ENCODE data around the gene GRIN3B.

GRIN3B gene

DNA sequence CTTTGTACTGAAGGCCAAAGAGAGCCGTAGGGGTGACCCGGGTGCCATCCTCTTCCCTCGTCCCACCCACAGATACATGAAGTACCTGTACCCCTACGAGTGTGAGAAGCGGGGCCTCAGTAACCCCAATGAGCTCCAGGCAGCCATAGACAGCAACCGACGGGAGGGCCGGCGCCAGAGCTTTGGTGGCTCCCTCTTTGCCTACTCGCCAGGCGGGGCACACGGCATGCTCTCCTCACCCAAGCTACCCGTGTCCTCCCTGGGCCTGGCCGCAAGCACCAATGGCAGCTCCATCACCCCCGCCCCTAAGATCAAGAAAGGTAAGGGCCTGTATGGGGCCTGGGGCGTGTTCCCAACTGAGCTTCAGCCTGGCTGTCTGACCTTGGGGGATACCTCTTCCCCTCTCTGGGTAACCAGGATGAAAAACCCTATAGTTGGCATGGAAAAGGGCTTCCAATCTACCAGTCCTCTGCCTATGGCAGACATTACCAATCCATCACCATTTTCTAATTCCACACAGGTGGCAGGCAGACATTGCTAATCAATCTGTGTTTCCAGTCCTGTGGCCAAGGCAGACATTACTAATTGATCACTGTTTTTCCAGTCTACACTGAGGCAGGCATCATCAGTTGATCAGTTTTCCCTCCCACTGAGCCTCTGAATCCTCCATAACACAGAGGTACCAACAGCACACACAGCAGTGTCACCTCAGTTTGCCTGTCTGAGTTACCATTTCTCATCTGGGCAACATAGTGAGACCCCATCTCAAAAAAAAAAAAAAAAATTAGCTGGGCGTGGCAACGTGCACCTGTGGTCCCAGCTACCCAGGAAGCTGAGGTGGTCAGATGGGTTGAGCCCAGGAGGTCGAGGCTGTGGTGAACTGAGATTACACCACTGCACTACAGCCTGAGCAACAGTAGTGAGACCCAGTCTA, 35.2 kb upstream of the GRIN3B start:
- no peak for DNase-seq

DNA sequence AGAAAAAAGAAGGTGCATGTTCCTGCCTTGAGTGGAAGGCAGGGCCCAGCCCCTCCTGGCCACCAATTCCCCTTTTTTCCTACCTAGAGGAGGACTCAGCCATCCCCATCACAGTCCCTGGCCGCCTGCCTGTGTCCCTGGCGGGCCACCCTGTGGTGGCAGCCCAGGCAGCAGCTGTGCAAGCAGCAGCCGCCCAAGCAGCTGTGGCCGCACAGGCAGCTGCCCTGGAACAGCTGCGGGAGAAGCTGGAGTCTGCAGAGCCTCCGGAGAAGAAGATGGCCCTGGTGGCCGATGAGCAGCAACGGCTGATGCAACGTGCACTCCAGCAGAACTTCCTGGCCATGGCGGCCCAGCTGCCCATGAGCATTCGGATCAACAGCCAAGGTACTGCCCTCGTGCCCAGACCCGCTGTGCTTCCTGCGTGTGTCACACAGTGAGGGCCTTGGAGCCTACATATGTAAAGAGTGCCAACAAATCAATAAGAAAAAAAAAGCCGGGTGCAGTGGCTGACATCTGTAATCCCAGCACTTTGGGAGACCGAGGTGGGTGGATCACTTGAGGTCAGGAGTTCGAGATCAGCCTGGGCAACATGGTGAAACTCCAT, 33.6 kb upstream of the GRIN3B start:
- no peak for DNase-seq

GRCh38 chr19:970695-971094, 29.5 kb upstream of the GRIN3B start:
- DNase-seq = no peak

- no peak for DNase-seq
These were observed 28.4 kb upstream of the GRIN3B start for GRCh38 chr19:971795-972194.

- no peak for DNase-seq
These were observed 27.9 kb upstream of the GRIN3B start for GRCh38 chr19:972281-972680.

- DNase-seq = no peak
These were observed 26.3 kb upstream of the GRIN3B start for GRCh38 chr19:973726-974563.

- no peak for DNase-seq
These were observed 25.5 kb upstream of the GRIN3B start for GRCh38 chr19:974564-975257.

GRCh38 chr19:976476-976875, 23.7 kb upstream of the GRIN3B start:
- no peak for DNase-seq

DNA sequence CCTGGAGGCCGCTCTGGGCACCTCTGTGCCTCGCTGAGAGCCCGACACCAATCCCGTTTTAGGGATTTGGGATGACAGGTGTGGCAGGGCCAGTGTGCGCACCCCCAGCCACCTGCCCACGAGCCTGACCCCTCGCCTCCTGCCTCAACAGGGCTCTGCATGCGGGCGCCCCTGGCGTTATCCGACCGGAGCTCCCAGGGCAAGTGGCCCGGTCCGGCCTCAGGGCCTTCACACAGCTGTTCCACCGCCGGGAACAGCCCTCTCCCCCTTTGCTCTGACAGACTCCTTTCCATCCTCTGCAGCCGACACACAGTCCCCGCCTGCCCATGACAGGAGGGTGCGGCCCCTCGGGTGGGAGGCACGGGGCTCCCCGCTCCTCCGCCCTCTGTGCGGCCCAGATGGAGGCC, 23.2 kb upstream of the GRIN3B start:
- no peak for DNase-seq

- no peak for DNase-seq
These were observed 20.9 kb upstream of the GRIN3B start for GRCh38 chr19:979318-979741.

DNA sequence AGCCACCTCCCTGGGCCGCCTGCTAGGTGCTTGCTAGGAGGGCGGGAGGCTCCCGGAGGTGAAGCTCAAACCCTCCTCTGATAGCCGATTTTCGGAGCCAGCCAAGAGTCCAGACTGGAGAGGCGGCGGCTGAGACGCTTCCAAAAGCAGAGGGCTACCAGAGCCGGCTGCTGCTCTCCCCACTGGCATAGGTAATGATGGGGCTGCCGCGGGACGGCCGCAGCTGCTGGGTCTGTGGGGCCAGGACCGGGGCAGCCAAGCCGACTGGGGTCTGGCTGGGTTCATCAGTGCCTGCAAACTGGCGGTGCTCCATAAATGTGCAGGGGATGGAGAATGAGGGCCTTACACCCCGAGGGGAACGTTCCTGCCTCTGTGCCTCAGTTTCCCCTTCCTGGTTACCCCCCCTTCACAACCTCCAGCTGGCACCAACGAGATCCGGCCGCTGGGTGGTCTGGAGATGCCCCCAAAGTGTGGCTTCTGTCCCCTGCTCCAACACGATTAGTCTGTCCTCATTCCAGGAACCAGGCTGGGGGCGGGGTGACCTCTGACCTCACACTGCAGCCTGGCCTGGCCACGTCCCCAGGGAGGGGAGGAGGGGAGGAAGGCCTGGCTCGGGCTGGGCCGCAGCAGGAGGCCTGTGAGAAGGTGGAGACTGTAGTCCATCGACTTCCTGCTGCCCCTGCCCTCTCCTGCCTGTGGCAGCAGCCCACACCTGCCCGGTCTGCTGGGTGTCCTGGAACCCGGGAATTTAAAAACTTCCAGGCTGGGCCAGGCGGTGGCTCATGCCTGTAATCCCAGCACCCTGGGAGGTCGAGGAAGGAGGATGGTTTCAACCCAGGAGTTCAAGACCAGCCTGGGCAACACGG, 19.9 kb upstream of the GRIN3B start:
- no peak for DNase-seq

DNA sequence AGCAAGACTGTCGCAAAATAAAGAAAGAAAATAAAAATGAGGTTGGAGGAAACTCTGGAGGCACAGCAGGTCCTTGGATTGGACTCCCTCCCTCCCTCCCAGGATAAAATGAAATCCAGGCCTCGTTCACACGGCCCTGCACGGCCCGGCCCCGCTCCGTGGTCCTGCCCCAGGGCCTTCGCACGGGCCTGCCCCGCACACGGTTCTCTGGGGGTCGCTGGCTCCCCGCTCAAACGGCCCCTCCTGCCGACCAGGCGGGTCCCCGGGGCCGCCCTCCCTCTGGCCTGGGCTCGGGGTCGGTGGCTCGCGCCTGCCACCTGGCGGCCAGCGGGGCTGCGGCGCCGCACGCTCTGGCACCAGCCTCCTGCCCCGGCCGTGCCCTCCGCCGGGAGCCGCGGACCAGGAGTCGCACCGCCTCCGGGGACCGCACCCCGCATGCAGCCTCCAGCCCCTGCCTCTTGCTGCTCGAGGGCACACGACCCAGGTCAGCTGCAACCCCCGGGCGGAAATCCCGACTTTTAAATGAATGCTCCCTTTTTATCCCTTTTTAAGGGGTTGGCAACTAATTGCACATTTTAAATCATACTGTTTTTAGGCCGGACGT, 17.6 kb upstream of the GRIN3B start:
- DNase-seq = peak; percentile 17

DNA sequence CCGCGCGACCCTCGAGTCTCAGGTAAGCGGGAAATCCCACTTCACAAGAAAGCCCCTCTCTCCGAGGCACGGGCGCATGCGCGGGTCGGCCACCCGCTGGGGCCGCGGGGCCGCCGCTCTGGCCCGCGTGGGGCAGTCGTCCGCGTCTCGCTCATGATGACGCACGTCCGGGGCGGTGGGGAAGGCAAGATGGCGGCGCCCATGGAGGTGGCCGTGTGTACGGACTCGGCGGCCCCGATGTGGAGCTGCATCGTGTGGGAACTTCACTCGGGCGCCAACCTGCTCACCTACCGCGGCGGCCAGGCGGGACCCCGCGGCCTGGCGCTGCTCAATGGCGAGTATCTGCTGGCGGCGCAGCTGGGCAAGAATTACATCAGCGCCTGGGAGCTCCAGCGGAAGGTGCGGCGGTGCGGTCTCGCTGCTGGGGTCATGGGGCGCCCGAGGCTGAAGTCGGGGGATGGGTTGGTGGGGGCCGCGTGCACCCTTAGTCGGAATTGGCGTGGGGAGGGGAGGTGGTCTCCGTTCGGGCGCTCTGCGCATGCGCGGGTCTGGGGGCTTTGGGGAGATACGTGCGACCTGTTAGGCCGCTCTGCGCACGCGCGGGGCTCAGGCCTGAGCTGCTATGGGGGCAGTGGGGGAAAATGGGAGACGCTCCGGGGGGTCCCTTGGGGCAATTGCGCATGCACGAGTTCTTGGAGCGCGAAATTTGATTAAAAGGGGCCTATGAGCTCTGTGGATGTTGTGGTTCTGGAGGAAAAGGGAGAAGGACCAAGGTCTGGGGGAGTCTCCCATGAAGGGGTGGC, 15.9 kb upstream of the GRIN3B start, which contains the start of gene WDR18:
Gene WDR18, plus strand, starts transcription at position 181 of the 803 bp plus-strand sequence. Its CDS starts 9 bp downstream, at position 190.
- peak; percentile 73 for DNase-seq

DNA sequence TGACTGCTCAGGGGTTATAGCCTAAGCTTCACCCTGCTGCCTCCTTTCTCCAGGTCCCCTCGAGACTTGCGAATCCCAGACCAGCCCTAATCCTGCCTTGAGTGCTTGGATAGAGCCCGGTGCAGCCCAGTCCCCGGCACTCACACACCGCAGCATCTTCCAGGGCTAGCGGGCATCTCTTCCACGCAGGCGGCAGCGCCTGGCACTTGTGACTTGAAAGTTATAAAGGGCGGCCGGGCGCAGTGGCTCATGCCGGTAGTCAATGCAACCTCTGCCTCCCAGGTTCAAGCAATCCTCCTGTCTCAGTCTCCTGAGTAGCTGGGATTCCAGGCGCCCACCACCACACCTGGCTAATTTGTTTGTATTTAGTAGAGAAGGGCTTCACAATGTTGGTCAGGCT, 14.1 kb upstream of the GRIN3B start:
- DNase-seq = no peak

DNA sequence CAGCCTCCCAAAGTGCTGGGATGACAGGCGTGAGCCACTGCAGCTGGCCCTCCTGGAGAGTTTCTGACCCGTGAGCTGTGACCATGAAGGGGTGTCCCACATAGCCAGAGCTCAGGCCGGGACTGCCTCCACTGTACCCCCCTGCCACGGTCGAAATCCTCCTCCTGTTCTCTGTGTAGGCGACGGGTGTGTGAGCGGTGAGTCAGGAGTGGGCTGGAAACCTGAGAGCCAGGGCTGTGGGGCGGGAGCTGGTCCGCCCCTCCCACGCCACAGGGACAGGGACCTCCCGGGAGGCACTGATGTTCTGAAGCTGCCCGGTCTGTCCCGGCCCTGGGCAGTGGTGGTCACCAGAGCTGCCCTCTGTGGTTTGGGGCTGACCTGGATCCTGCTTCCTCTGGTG, 12.1 kb upstream of the GRIN3B start:
- DNase-seq = no peak

DNA sequence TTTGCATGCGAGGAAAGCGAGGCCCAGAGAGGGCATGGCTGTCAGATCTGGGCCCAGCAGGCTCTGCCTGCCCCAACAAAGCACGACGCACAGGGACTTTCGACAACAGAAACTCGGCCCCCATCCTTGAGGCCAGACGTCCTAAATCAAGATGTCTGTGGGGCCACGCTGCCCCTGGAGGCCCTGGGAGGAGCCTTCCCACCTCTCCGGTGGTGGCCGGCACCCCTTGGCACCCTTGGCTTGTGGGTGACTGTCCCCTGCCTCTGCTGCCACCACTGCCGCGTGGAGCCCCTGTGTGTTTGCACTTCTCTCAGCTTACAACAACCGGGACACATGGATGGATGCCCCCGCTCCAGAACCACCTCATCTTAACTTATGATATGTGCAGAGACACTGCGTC, 11.7 kb upstream of the GRIN3B start:
- DNase-seq = no peak

DNA sequence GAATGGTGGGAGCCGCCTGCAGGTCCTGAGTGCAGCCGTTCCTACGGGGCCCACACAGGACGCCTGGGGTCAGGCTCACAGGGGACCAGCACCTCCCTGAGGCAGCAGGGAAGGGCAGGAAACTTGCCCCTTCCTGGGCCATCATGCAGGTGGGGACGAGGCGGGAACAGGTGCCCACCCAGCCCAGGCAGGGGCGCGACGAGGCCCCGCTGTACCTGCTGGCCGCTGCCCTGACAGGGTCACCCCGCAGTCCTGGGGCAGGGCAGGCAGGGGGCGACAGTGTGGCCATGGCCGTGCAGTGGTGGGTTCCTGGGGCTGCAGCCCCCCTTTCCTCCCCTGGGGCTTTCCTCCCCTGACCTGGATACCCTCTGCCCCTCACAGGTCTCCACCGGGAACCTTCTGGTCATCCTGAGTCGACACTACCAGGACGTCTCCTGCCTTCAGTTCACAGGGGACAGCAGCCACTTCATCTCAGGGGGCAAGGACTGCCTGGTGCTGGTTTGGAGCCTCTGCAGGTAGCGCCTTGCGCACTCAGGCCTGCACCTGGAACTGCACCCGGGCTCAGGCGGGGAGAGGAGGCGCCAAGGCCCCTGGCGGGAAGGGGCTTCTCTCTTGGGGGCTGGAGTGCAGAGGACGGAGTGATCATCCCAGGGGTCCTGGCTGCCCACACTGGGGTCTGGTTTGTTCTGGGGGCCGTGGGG, 10.7 kb upstream of the GRIN3B start:
- DNase-seq = no peak

DNA sequence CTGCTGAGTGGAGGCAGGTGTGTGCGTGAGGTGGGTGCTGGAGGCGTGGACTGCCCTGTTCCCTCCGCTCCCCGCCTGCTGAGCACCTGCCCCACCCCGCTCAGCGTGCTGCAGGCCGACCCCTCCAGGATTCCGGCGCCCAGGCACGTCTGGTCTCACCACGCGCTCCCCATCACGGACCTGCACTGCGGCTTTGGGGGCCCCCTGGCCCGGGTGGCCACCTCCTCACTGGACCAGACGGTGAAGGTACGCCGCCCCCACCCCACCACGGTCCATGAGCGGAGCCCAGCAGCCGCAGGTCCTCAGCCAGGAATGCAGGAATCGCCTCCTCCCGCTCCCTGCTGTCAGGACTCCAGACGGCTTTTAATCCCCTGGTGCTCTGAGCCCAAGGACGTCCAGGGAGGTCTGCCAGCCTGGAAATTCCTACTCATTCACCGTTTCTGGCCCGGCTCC, 10.1 kb upstream of the GRIN3B start:
- no peak for DNase-seq

DNA sequence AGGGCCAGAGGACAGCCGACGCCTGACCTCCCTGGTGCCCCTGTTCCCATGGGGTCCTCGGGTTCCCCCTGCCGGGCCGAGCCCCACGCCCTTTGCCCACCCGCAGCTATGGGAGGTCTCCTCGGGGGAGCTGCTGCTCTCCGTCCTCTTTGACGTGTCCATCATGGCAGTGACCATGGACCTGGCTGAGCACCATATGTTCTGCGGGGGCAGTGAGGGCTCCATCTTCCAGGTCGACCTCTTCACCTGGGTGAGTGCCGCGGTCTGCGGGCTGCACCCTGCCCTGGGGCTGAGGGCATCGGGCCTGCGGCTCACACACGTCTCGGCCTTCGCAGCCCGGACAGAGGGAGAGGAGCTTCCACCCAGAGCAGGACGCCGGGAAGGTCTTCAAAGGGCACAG, 9.5 kb upstream of the GRIN3B start:
- DNase-seq = no peak
